Neural cell (in vitro differentiated cells): ENCODE measurements around the gene GNL3. TPM values are rescaled to one million over a fixed set of nuclear protein-coding genes. Genes with fewer than 3 reads are reported as not detected.

Source experiments
- H2AFZ ChIP-seq: fragments of 200-600, 300-800 bp; sonication (generic), shearing (Covaris generic); 2 replicates; pipeline ENCODE4 v1.6.0; 2014; ENCODE audit warnings: low read depth, mild to moderate bottlenecking, antibody characterized with exemption, low read length, moderate library complexity
- H3F3A ChIP-seq: fragments of 200-600 bp; shearing (Covaris generic); 2 replicates; pipeline ENCODE4 v1.6.1; 2016; ENCODE audit warnings: mild to moderate bottlenecking, moderate library complexity, mixed read lengths, antibody characterized with exemption, low read length; ENCODE audit not compliant: insufficient read depth, poor library complexity, severe bottlenecking
- H3K27ac ChIP-seq: fragments of 200-600, 300-800 bp; sonication (generic), shearing (Covaris generic); 2 replicates; pipeline ENCODE4 v1.5.1; 2014; ENCODE audit warnings: mild to moderate bottlenecking, low read length, moderate library complexity
- H3K27me3 ChIP-seq: fragments of 300-800, 200-600 bp; sonication (generic), shearing (Covaris generic); 2 replicates; pipeline ENCODE4 v1.6.0; 2014; ENCODE audit warnings: mild to moderate bottlenecking, low read depth, low read length, moderate library complexity; ENCODE audit not compliant: insufficient read depth
- H3K36me3 ChIP-seq: fragments of 300-800, 200-600 bp; sonication (generic), shearing (Covaris generic); 2 replicates; pipeline ENCODE4 v1.5.1; 2014; ENCODE audit warnings: mild to moderate bottlenecking, antibody characterized with exemption, low read length, moderate library complexity; ENCODE audit not compliant: insufficient read depth
- H3K4me2 ChIP-seq: fragments of 300-800, 200-600 bp; sonication (generic), shearing (Covaris generic); 2 replicates; pipeline ENCODE4 v1.6.0; 2014; ENCODE audit warnings: mild to moderate bottlenecking, low read length
- H3K4me3 ChIP-seq: fragments of 300-800, 200-600 bp; sonication (generic), shearing (Covaris generic); 2 replicates; pipeline ENCODE4 v1.5.1; 2014; ENCODE audit warnings: mild to moderate bottlenecking, low read length, moderate library complexity
- H3K79me2 ChIP-seq: fragments of 200-600 bp; shearing (Covaris generic); replicated peaks from 2 replicates; pipeline ENCODE4 v1.6.0; 2014; ENCODE audit warnings: mild to moderate bottlenecking, low read length, moderate library complexity; ENCODE audit not compliant: insufficient read depth
- H3K9ac ChIP-seq: fragments of 300-800, 200-600 bp; sonication (generic), shearing (Covaris generic); 2 replicates; pipeline ENCODE4 v1.6.1; 2016; ENCODE audit warnings: mild to moderate bottlenecking, low read length, mixed read lengths
- H3K9me2 ChIP-seq: fragments of 200-600 bp; shearing (Covaris generic); 2 replicates; pipeline ENCODE4 v1.6.1; 2016; ENCODE audit warnings: mild to moderate bottlenecking, low read length, mixed read lengths; ENCODE audit not compliant: insufficient read depth
- H3K9me3 ChIP-seq: fragments of 200-600, 300-800 bp; sonication (generic), shearing (Covaris generic); 2 replicates; pipeline ENCODE4 v1.6.1; 2016; ENCODE audit warnings: mild to moderate bottlenecking, mixed run types, low read length, moderate library complexity, mixed read lengths
- H4K20me1 ChIP-seq: fragments of 200-600 bp; shearing (Covaris generic); 2 replicates; pipeline ENCODE4 v1.6.1; 2016; ENCODE audit warnings: mild to moderate bottlenecking, mixed run types; ENCODE audit not compliant: insufficient read depth
- CTCF ChIP-seq: fragments of 450-650 bp; IDR thresholded peaks from 2 replicates; pipeline ENCODE4 v1.5.1; 2014; ENCODE audit warnings: antibody characterized with exemption, mild to moderate bottlenecking, moderate library complexity; ENCODE audit not compliant: poor library complexity, severe bottlenecking
- EP300 ChIP-seq: fragments of 450-650 bp; conservative IDR thresholded peaks from 2 replicates; pipeline ENCODE4 v1.6.1; 2014; ENCODE audit warnings: antibody characterized with exemption, mild to moderate bottlenecking, moderate library complexity; ENCODE audit not compliant: poor library complexity, severe bottlenecking
- EZH2 ChIP-seq: fragments of 200-600, 300-800 bp; shearing (Covaris generic), sonication (generic); IDR thresholded peaks from 2 replicates; pipeline ENCODE4 v1.6.1; 2014; ENCODE audit warnings: antibody characterized with exemption, low read length, borderline replicate concordance, mild to moderate bottlenecking; ENCODE audit not compliant: insufficient read depth, poor library complexity, severe bottlenecking
- MXI1 ChIP-seq: fragments of 450-650 bp; conservative IDR thresholded peaks from 2 replicates; pipeline ENCODE4 v1.6.1; 2014; ENCODE audit warnings: antibody characterized with exemption, mild to moderate bottlenecking; ENCODE audit not compliant: poor library complexity, severe bottlenecking
- POLR2AphosphoS5 ChIP-seq: IDR thresholded peaks from 2 replicates; pipeline ENCODE4 v1.6.1; 2012
- RAD21 ChIP-seq: fragments of 450-650 bp; conservative IDR thresholded peaks from 2 replicates; pipeline ENCODE4 v1.6.1; 2014; ENCODE audit warnings: antibody characterized with exemption, mild to moderate bottlenecking, moderate library complexity
- REST ChIP-seq: IDR thresholded peaks from 2 replicates; pipeline ENCODE4 v1.6.1; 2012; ENCODE audit warnings: borderline replicate concordance
- SMC3 ChIP-seq: fragments of 450-650 bp; conservative IDR thresholded peaks from 2 replicates; pipeline ENCODE4 v1.6.1; 2014; ENCODE audit warnings: antibody characterized with exemption, mild to moderate bottlenecking, moderate library complexity; ENCODE audit not compliant: poor library complexity
- TAF1 ChIP-seq: IDR thresholded peaks from 2 replicates; pipeline ENCODE4 v1.6.1; 2012; ENCODE audit warnings: low read depth
- polyA plus RNA-seq: library from polyadenylated mRNA; depleted of rRNA; stranded (reverse); fragments of >200 nt; gene quantifications from 2 replicates; pipeline ENCODE4 v1.2.3, GENCODE V29; 2014

GNL3 gene
- polyA plus RNA-seq, 1 donor from 2014 or later = 133 TPM

- H2AFZ ChIP-seq = no peak overlapping the region
- no peaks in the 10 kb centered on the region for H4K20me1 ChIP-seq
- H3K9me2 ChIP-seq = no peaks in the 10 kb centered on the region
- H3K79me2 ChIP-seq = no peaks in the 10 kb centered on the region
- H3K36me3 ChIP-seq = peaks cover 8% of the 10 kb centered on the region
- H3K27ac ChIP-seq = no peak overlapping the region
- H3K4me3 ChIP-seq = no peak overlapping the region
- no peaks in the 10 kb centered on the region for H3K27me3 ChIP-seq
- no peak overlapping the region for H3K9ac ChIP-seq
- H3K4me2 ChIP-seq = no peak overlapping the region
- TF ChIP-seq CTCF (no peak), POLR2AphosphoS5 (no peak), TAF1 (no peak), RAD21 (no peak), EZH2 (no peak), REST (no peak), MXI1 (no peak), EP300 (no peak), SMC3 (no peak)
- H3F3A ChIP-seq = no peaks in the 10 kb centered on the region
- H3K9me3 ChIP-seq = no peaks in the 10 kb centered on the region
These were observed 57.3 kb downstream of the GNL3 start for GRCh38 chr3:52743152-52743551.

- no peak overlapping the region for H3K27ac ChIP-seq
- no peaks in the 10 kb centered on the region for H3K9me2 ChIP-seq
- no peaks in the 10 kb centered on the region for H4K20me1 ChIP-seq
- no peaks in the 10 kb centered on the region for H3K79me2 ChIP-seq
- no peak overlapping the region for H3K4me2 ChIP-seq
- H3F3A ChIP-seq = no peaks in the 10 kb centered on the region
- H3K36me3 ChIP-seq = peaks cover 8% of the 10 kb centered on the region
- H3K9me3 ChIP-seq = no peaks in the 10 kb centered on the region
- H3K27me3 ChIP-seq = no peaks in the 10 kb centered on the region
- TF ChIP-seq EZH2 (no peak), TAF1 (no peak), CTCF (no peak), EP300 (no peak), MXI1 (no peak), RAD21 (no peak), POLR2AphosphoS5 (no peak), SMC3 (no peak), REST (no peak)
- H3K4me3 ChIP-seq = no peak overlapping the region
- no peak overlapping the region for H2AFZ ChIP-seq
- H3K9ac ChIP-seq = no peak overlapping the region
These were observed 57.9 kb downstream of the GNL3 start for GRCh38 chr3:52743721-52744120.
